MCF 10A (cell line): Measurements from ENCODE around the gene TTC27. TPM values are rescaled to one million over a fixed set of nuclear protein-coding genes. Genes with fewer than 3 reads are reported as not detected.
A peak's percentile ranks its signal among the peaks of the same experiment; 100 is the strongest.

ENCODE experiments used
- BruUV-seq: library from RNA; stranded (reverse); fragments of 400-500 nt; replicated peaks from 2 replicates; lab custom pipeline; 2021; lab: Mats Ljungman, UMichigan
- CTCF ChIA-PET: fragments of 300-600 bp; sonication (Branson Sonifier 250); formaldehyde crosslinking; extraction: SDS; loops from one replicate; lab custom pipeline; 2021; ENCODE audit warnings: antibody characterized with exemption, inconsistent platforms; lab: Yijun Ruan, JAX
- POLR2A ChIA-PET: fragments of 300-600, 350-650 bp; sonication (Branson Sonifier 250); formaldehyde crosslinking; extraction: SDS; loops from one replicate; lab custom pipeline; 2020; ENCODE audit warnings: antibody characterized with exemption, inconsistent platforms; lab: Yijun Ruan, JAX
- DNase-seq: peaks from one replicate; pipeline ENCODE4 v3.0.0-alpha.2; 2018; ENCODE audit not compliant: unreplicated experiment
- H3K27ac Mint-ChIP-seq: one replicate; pipeline ENCODE4 v1.8.0; 2022; ENCODE audit warnings: mild to moderate bottlenecking, low read depth, mixed read lengths; ENCODE audit not compliant: unreplicated experiment
- H3K27me3 Mint-ChIP-seq: one replicate; pipeline ENCODE4 v1.8.0; 2022; ENCODE audit warnings: mixed read lengths; ENCODE audit not compliant: insufficient read depth, unreplicated experiment
- H3K36me3 Mint-ChIP-seq: one replicate; pipeline ENCODE4 v1.8.0; 2022; ENCODE audit warnings: mild to moderate bottlenecking, moderate library complexity, mixed read lengths; ENCODE audit not compliant: insufficient read depth, unreplicated experiment
- H3K4me1 Mint-ChIP-seq: one replicate; pipeline ENCODE4 v1.8.0; 2022; ENCODE audit warnings: mixed read lengths; ENCODE audit not compliant: insufficient read depth, unreplicated experiment
- H3K4me3 Mint-ChIP-seq: one replicate; pipeline ENCODE4 v1.8.0; 2022; ENCODE audit warnings: mild to moderate bottlenecking, moderate library complexity, mixed read lengths; ENCODE audit not compliant: unreplicated experiment
- H3K9me3 Mint-ChIP-seq: one replicate; pipeline ENCODE4 v1.8.0; 2022; ENCODE audit warnings: mixed read lengths; ENCODE audit not compliant: unreplicated experiment
- intact Hi-C: fragments of 100-400 bp; cut with micrococcal nuclease; formaldehyde crosslinking; loops from 2 replicates; pipeline ENCODE4 v1.14.1; 2022
- total RNA-seq: library from RNA; stranded (reverse); gene quantifications from 2 replicates; pipeline ENCODE4 v1.2.3, GENCODE V29; 2022
- TF ChIP-seq, protein P1 (sequence below): fragments of 200-600 bp; IDR thresholded peaks from one replicate; pipeline ENCODE4 v1.8.0; 2022; ENCODE audit warnings: antibody characterized with exemption, mild to moderate bottlenecking; ENCODE audit not compliant: unreplicated experiment

The TTC27 gene
- total RNA-seq, 1 experiment from 2014 or later, result 29.1 TPM

DNA sequence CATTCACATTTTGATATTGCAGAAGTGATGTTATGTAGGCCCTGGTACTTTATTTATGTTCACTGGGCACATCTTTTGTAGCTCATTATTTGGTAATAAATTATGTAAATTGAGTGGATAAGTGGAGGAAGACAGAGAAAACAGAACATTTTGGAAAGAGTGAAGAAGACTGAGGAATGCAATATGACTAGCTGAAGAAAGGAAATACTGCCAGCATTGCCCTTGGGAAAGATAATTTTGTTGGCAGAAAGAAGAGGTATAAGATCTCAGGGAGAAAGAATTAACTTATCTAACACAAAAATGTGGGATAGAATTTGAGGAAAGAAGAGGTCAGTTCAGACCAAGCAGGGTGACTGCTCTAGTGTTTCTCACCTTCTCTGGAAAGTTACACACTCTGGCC is 118.8 kb downstream of the TTC27 start:
- Mint-ChIP-seq H3K36me3 (peaks cover 20% of the 10 kb centered on the region), H3K4me1 (no peaks in the 10 kb centered on the region), H3K27me3 (no peaks in the 10 kb centered on the region), H3K27ac (no peak overlapping the region), H3K4me3 (no peak overlapping the region), H3K9me3 (no peaks in the 10 kb centered on the region)
- intact Hi-C loops, result no loop called here
- CTCF ChIA-PET, result no interaction called here
- DNase-seq, result no peak
- TF ChIP-seq, protein P1, sequence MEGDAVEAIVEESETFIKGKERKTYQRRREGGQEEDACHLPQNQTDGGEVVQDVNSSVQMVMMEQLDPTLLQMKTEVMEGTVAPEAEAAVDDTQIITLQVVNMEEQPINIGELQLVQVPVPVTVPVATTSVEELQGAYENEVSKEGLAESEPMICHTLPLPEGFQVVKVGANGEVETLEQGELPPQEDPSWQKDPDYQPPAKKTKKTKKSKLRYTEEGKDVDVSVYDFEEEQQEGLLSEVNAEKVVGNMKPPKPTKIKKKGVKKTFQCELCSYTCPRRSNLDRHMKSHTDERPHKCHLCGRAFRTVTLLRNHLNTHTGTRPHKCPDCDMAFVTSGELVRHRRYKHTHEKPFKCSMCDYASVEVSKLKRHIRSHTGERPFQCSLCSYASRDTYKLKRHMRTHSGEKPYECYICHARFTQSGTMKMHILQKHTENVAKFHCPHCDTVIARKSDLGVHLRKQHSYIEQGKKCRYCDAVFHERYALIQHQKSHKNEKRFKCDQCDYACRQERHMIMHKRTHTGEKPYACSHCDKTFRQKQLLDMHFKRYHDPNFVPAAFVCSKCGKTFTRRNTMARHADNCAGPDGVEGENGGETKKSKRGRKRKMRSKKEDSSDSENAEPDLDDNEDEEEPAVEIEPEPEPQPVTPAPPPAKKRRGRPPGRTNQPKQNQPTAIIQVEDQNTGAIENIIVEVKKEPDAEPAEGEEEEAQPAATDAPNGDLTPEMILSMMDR, result no peak
- no TSS peak for BruUV-seq
- POLR2A ChIA-PET, result no interaction called here

DNA sequence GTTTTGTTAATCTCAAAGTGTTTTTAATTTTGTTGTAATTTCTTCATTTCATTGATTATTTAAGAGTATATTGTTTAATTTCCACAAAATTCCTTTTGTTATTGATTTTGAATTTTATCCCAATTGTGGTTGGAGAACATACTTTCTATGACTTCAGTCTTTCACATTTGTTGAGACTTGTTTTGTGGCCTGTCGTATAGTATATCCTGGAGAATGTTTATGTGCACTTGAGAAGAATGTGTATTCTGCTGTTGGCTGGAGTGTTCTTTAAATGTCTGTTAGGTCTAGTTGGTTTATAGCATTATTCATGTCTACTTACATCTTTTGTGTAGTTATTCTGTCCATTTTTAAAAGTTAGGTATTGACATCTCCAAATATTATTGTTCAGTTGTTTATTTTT is 120.3 kb downstream of the TTC27 start:
- POLR2A ChIA-PET, result no interaction called here
- Mint-ChIP-seq H3K27ac (peak overlapping the region; percentile 20), H3K36me3 (peaks cover 20% of the 10 kb centered on the region), H3K9me3 (no peaks in the 10 kb centered on the region), H3K4me3 (no peak overlapping the region), H3K27me3 (no peaks in the 10 kb centered on the region), H3K4me1 (no peaks in the 10 kb centered on the region)
- BruUV-seq, result no TSS peak
- no peak for DNase-seq
- intact Hi-C loops, result no loop called here
- CTCF ChIA-PET, result no interaction called here
- TF ChIP-seq, protein P1, result no peak

DNA sequence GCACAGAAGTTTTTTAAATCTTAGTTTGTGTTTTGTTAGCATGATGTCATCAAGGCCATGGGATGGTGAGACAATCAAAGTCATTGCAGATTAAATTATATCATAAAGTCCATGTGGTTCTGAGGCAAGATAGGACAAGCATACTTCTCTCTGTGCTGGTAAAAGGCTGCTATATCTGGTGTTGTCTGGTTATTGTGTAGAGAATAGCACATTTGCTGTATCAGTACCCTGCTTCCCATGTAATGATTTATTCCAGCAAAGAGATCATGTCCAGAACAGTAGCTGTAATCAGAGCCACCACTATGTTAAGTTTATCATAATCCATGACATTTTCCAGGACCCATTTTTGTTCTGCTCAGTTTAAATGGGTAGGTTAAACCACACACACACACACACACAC is 123.0 kb downstream of the TTC27 start:
- POLR2A ChIA-PET, result no interaction called here
- H3K4me3 Mint-ChIP-seq, result no peak overlapping the region
- intact Hi-C loops, result no loop called here
- DNase-seq, result no peak
- H3K27me3 Mint-ChIP-seq, result no peaks in the 10 kb centered on the region
- H3K27ac Mint-ChIP-seq, result no peak overlapping the region
- no TSS peak for BruUV-seq
- H3K4me1 Mint-ChIP-seq, result no peaks in the 10 kb centered on the region
- CTCF ChIA-PET, result interaction anchor here (1.2 kb wide), 1 partner anchor 11 kb away, joined by 3 read pairs; no protein-coding TSS in a partner anchor
- H3K9me3 Mint-ChIP-seq, result no peaks in the 10 kb centered on the region
- H3K36me3 Mint-ChIP-seq, result peaks cover 19% of the 10 kb centered on the region
- TF ChIP-seq, protein P1, result no peak

DNA sequence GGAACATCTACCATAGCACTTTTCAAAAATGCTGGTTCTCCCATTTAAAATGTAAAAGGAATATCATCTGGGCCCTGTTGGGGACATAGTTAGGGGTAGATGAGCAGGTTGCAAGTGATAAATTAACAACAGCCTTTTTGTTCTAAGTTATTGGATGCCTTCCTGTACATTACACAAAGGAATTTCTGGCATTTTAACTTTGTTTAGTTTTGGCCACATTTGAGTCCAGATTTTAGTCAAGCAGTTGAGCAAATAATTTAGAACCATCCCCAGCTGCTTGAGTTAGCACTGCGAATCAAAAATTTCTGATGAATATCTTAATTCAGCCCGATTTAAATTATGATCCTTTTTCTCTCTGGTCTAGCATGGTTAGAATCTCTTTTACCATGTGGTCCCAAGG is 124.4 kb downstream of the TTC27 start:
- intact Hi-C loops, result no loop called here
- no peaks in the 10 kb centered on the region for H3K9me3 Mint-ChIP-seq
- no peaks in the 10 kb centered on the region for H3K27me3 Mint-ChIP-seq
- H3K36me3 Mint-ChIP-seq, result peaks cover 19% of the 10 kb centered on the region
- TF ChIP-seq, protein P1, result no peak
- H3K27ac Mint-ChIP-seq, result no peak overlapping the region
- POLR2A ChIA-PET, result no interaction called here
- no peak overlapping the region for H3K4me3 Mint-ChIP-seq
- CTCF ChIA-PET, result interaction anchor here (1.2 kb wide), 1 partner anchor 12 kb away, joined by 3 read pairs; no protein-coding TSS in a partner anchor
- H3K4me1 Mint-ChIP-seq, result peaks cover 5% of the 10 kb centered on the region
- no TSS peak for BruUV-seq
- DNase-seq, result no peak
